RWPE2 (cell line): ENCODE results near the gene FOXO1.

Experiments used
- ATAC-seq: fragments of 200-7000 bp; cut with Tn5 transposase; 3 replicates; pipeline ENCODE4 v1.9.1; 2021; ENCODE audit warnings: low read depth
- DNase-seq: peaks from one replicate; pipeline ENCODE4 v3.0.0-alpha.2; 2020; ENCODE audit warnings: low spot score
- H3K27ac ChIP-seq: fragments of 450-650 bp; 2 replicates; pipeline ENCODE4 v1.5.1; 2017; ENCODE audit warnings: mild to moderate bottlenecking; ENCODE audit not compliant: poor library complexity, severe bottlenecking
- H3K27me3 ChIP-seq: fragments of 250-450 bp; sonication (Bioruptor Pico); 2 replicates; pipeline ENCODE4 v1.5.1; 2021; ENCODE audit warnings: mild to moderate bottlenecking, moderate library complexity; ENCODE audit not compliant: insufficient read depth, poor library complexity, severe bottlenecking
- H3K36me3 ChIP-seq: fragments of 250-450 bp; sonication (Bioruptor Pico); 2 replicates; pipeline ENCODE4 v1.5.1; 2020; ENCODE audit warnings: low read depth, mild to moderate bottlenecking, moderate library complexity
- H3K4me1 ChIP-seq: fragments of 250-450 bp; sonication (Bioruptor Pico); 2 replicates; pipeline ENCODE4 v1.5.1; 2021; ENCODE audit warnings: mild to moderate bottlenecking, moderate library complexity; ENCODE audit not compliant: insufficient read depth, poor library complexity, severe bottlenecking
- H3K4me3 ChIP-seq: fragments of 250-450 bp; sonication (Bioruptor Pico); 2 replicates; pipeline ENCODE4 v1.5.1; 2021; ENCODE audit warnings: mild to moderate bottlenecking, moderate library complexity; ENCODE audit not compliant: severe bottlenecking
- H3K9me3 ChIP-seq: fragments of 250-450 bp; sonication (Bioruptor Pico); 2 replicates; pipeline ENCODE4 v1.5.1; 2021; ENCODE audit warnings: mild to moderate bottlenecking, moderate library complexity; ENCODE audit not compliant: severe bottlenecking
- CTCF ChIP-seq: fragments of 450-650 bp; IDR thresholded peaks from one replicate; pipeline ENCODE4 v1.5.1; 2017; ENCODE audit warnings: mild to moderate bottlenecking, moderate library complexity; ENCODE audit not compliant: poor library complexity, severe bottlenecking

The FOXO1 gene

GRCh38 chr13:40622246-40622645 is 44.2 kb downstream of the FOXO1 start:
- Histone ChIP-seq H3K36me3 (no peaks in the 10 kb centered on the region), H3K27ac (no peak overlapping the region), H3K4me1 (peaks cover 24% of the 10 kb centered on the region), H3K9me3 (no peaks in the 10 kb centered on the region), H3K27me3 (no peaks in the 10 kb centered on the region), H3K4me3 (no peak overlapping the region)
- ATAC-seq = no peak
- DNase-seq = no peak
- TF ChIP-seq CTCF = no peak

GRCh38 chr13:40619479-40619814 is 47.0 kb downstream of the FOXO1 start:
- DNase-seq (no peak), ATAC-seq (no peak)
- Histone ChIP-seq H3K9me3 (no peaks in the 10 kb centered on the region), H3K27ac (no peak overlapping the region), H3K4me1 (peaks cover 9% of the 10 kb centered on the region), H3K27me3 (no peaks in the 10 kb centered on the region), H3K4me3 (no peak overlapping the region), H3K36me3 (no peaks in the 10 kb centered on the region)
- no peak for TF ChIP-seq CTCF

GRCh38 chr13:40618581-40619478 is 47.6 kb downstream of the FOXO1 start:
- H3K9me3 ChIP-seq = no peaks in the 10 kb centered on the region
- no peaks in the 10 kb centered on the region for H3K27me3 ChIP-seq
- H3K4me3 ChIP-seq = no peak overlapping the region
- DNase-seq (no peak), ATAC-seq (no peak)
- no peak for TF ChIP-seq CTCF
- H3K27ac ChIP-seq = no peak overlapping the region
- no peaks in the 10 kb centered on the region for H3K36me3 ChIP-seq
- H3K4me1 ChIP-seq = peaks cover 7% of the 10 kb centered on the region

GRCh38 chr13:40617801-40618356 is 48.6 kb downstream of the FOXO1 start:
- no peak for ATAC-seq
- no peak for DNase-seq
- no peaks in the 10 kb centered on the region for H3K36me3 ChIP-seq
- no peak overlapping the region for H3K4me3 ChIP-seq
- H3K4me1 ChIP-seq = peaks cover 7% of the 10 kb centered on the region
- H3K27ac ChIP-seq = no peak overlapping the region
- no peaks in the 10 kb centered on the region for H3K27me3 ChIP-seq
- TF ChIP-seq CTCF = no peak
- no peaks in the 10 kb centered on the region for H3K9me3 ChIP-seq

- Histone ChIP-seq H3K4me3 (no peak overlapping the region), H3K36me3 (no peaks in the 10 kb centered on the region), H3K27me3 (no peaks in the 10 kb centered on the region), H3K4me1 (peaks cover 7% of the 10 kb centered on the region), H3K9me3 (no peaks in the 10 kb centered on the region), H3K27ac (no peak overlapping the region)
- DNase-seq = no peak
- ATAC-seq = no peak
- no peak for TF ChIP-seq CTCF
Observed at GRCh38 chr13:40615619-40616018, 50.8 kb downstream of the FOXO1 start.
